HG02678 (cell line): ENCODE measurements around the gene ABCG5.

Source experiments
- ATAC-seq: cut with Tn5 transposase; IDR thresholded peaks from one replicate; pipeline ENCODE4 v1.9.1; 2021; ENCODE audit warnings: mild to moderate bottlenecking, moderate library complexity; ENCODE audit not compliant: unreplicated experiment

The ABCG5 gene

GRCh38 chr2:43842866-43843226 is 4.2 kb upstream of the ABCG5 start:
- no peak for ATAC-seq

GRCh38 chr2:43841949-43842865 is 3.6 kb upstream of the ABCG5 start:
- ATAC-seq, result no peak

GRCh38 chr2:43840965-43841364 is 2.3 kb upstream of the ABCG5 start:
- ATAC-seq, result no peak

GRCh38 chr2:43839776-43840564 is 1.3 kb upstream of the ABCG5 start:
- no peak for ATAC-seq

GRCh38 chr2:43837831-43838559 is 644 bp downstream of the ABCG5 start:
- no peak for ATAC-seq

GRCh38 chr2:43837033-43837432 is 1.6 kb downstream of the ABCG5 start:
- ATAC-seq, result no peak

GRCh38 chr2:43832457-43832856 is 6.2 kb downstream of the ABCG5 start:
- ATAC-seq, result no peak

GRCh38 chr2:43831543-43832294 is 6.9 kb downstream of the ABCG5 start:
- no peak for ATAC-seq

GRCh38 chr2:43826305-43827250 is 12.1 kb downstream of the ABCG5 start:
- ATAC-seq, result no peak

- no peak for ATAC-seq
Measured at GRCh38 chr2:43825841-43826240, 12.8 kb downstream of the ABCG5 start.

GRCh38 chr2:43824951-43825493 is 13.6 kb downstream of the ABCG5 start:
- no peak for ATAC-seq

GRCh38 chr2:43824512-43824911 is 14.1 kb downstream of the ABCG5 start:
- ATAC-seq, result no peak

- no peak for ATAC-seq
Measured at GRCh38 chr2:43823751-43824150, 14.9 kb downstream of the ABCG5 start.

GRCh38 chr2:43822839-43823238 is 15.8 kb downstream of the ABCG5 start:
- no peak for ATAC-seq

GRCh38 chr2:43819491-43820163 is 19.0 kb downstream of the ABCG5 start:
- ATAC-seq, result no peak

GRCh38 chr2:43818761-43819160 is 19.9 kb downstream of the ABCG5 start:
- ATAC-seq, result no peak

- no peak for ATAC-seq
Measured at GRCh38 chr2:43814711-43815110, 23.9 kb downstream of the ABCG5 start.

- ATAC-seq, result no peak
Measured at GRCh38 chr2:43812947-43813346, 25.7 kb downstream of the ABCG5 start.

- no peak for ATAC-seq
Measured at GRCh38 chr2:43812006-43812405, 26.6 kb downstream of the ABCG5 start.
